ENCODE data around the gene ARHGEF28.

DNA sequence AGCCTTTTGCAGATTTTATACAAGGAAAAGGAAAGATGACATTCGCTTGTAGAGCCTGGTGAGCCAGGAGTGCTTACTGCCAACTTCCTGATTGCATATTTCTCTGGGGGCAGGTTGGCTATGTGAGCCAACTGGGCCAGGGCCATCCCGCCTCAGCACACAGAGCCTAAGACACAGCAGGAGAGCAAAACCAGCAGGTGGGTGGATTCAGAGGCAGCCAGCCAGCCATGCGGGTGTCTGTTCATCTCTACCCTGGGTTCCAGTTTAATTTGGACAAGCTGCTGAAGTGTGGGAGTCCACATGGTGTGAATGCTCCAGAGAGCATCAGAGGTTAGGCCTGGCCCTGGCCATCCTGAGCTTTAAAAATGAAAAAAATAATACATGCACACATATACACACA lies 291.4 kb downstream of the ARHGEF28 start:
- TF ChIP-seq, protein P1, sequence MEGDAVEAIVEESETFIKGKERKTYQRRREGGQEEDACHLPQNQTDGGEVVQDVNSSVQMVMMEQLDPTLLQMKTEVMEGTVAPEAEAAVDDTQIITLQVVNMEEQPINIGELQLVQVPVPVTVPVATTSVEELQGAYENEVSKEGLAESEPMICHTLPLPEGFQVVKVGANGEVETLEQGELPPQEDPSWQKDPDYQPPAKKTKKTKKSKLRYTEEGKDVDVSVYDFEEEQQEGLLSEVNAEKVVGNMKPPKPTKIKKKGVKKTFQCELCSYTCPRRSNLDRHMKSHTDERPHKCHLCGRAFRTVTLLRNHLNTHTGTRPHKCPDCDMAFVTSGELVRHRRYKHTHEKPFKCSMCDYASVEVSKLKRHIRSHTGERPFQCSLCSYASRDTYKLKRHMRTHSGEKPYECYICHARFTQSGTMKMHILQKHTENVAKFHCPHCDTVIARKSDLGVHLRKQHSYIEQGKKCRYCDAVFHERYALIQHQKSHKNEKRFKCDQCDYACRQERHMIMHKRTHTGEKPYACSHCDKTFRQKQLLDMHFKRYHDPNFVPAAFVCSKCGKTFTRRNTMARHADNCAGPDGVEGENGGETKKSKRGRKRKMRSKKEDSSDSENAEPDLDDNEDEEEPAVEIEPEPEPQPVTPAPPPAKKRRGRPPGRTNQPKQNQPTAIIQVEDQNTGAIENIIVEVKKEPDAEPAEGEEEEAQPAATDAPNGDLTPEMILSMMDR (IDR thresholded peaks at IDR 0.05) = no peak
- TF ChIP-seq EZH2 (IDR thresholded peaks at IDR 0.05; ENCODE audit: borderline replicate concordance, insufficient read depth, low read depth, low read length, poor library complexity, severe bottlenecking) = no peak

Data from B cell (primary cell).